ENCODE data around the gene RNF138. TPM values are rescaled to one million over a fixed set of nuclear protein-coding genes. Genes with fewer than 3 reads are reported as not detected.
"Not testable (repeated sequence)": the region's sequence is repeated elsewhere in the genome, so short reads cannot be mapped to it uniquely, and the experiment has no call there.

Gene RNF138
- total and polyA plus RNA-seq, 7 experiments from 2014 or later = 72.3 to 142 (median 98.4) TPM

DNA sequence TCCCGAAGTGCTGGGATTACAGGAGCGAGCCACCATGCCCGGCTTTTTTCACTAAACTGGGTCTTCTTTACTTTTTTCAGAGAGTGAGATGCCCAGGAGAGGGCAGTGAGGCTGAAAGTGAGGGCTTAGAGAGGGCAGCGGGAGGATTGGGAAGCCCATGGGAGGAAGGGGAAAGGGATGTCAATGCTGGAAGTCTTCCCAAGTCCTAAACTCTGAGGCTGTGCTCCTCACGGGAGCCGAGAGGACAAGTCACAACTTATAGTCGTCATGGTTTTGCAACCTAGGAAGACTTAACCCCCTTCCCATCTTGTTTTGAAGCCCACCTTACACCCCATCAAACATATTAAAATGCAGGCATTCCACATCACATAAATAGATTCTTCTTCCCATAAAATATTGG lies 83.0 kb downstream of the RNF138 start:
- no peaks in the 10 kb centered on the region for H3K4me1 ChIP-seq (ENCODE audit: control insufficient read depth in 2 of 2, insufficient read depth in 2 of 2, low read length in 2 of 2)
- no peak for ATAC-seq
- H3K36me3 Mint-ChIP-seq = no peaks in the 10 kb centered on the region
- intact Hi-C loops (cut with micrococcal nuclease) = no loop called here
- CTCF ChIA-PET = no interaction called here
- no peak overlapping the region for H3K27ac ChIP-seq (ENCODE audit: low read depth, low read length)
- H3K9me3 Mint-ChIP-seq = no peaks in the 10 kb centered on the region
- peaks cover 0 to 14% (median 0%) of the 10 kb centered on the region in 5 donors for H3K27me3 Mint-ChIP-seq
- no peaks in the 10 kb centered on the region for H3K36me3 ChIP-seq (ENCODE audit: control insufficient read depth in 2 of 3, insufficient read depth in 3 of 3, low read length in 3 of 3)
- H3K4me1 Mint-ChIP-seq = no peaks in the 10 kb centered on the region
- no peak overlapping the region for H3K4me3 Mint-ChIP-seq
- DNase-seq = no peak
- no peak overlapping the region for H3K4me3 ChIP-seq (ENCODE audit: low read length)
- H3K9me3 ChIP-seq (ENCODE audit: control insufficient read depth in 2 of 3, low read length in 3 of 3) = no peaks in the 10 kb centered on the region
- H3K27me3 ChIP-seq (ENCODE audit: control insufficient read depth in 2 of 2, insufficient read depth in 2 of 2, low read length in 2 of 2) = no peaks in the 10 kb centered on the region
- POLR2A ChIA-PET = no interaction called here
- no peak overlapping the region for H3K27ac Mint-ChIP-seq

DNA sequence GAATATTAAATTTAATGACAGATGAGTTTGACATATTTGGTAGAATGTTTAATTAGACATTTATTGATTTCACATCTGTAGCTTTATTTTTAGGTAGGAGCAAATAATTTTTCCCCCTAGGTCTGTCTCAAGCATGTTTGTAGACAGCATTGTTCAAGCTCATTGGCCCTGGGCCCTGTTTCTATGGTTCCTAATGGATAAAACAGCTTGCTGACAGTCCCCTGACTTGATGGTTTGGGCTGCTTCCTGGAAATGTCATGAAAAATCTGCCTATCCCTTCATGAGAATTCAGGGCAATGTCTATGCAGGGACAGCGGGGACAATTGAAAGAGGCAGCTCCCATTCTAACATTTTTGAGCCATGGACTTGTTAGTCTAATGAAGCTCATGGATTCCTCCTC lies 83.6 kb downstream of the RNF138 start:
- intact Hi-C loops (cut with micrococcal nuclease) = no loop called here
- H3K9me3 Mint-ChIP-seq = no peaks in the 10 kb centered on the region
- ATAC-seq = no peak
- Histone ChIP-seq H3K4me3 (ENCODE audit: low read length) (no peak overlapping the region), H3K27me3 (ENCODE audit: control insufficient read depth in 2 of 2, insufficient read depth in 2 of 2, low read length in 2 of 2) (no peaks in the 10 kb centered on the region), H3K9me3 (ENCODE audit: control insufficient read depth in 2 of 3, low read length in 3 of 3) (no peaks in the 10 kb centered on the region), H3K27ac (ENCODE audit: low read depth, low read length) (no peak overlapping the region), H3K4me1 (ENCODE audit: control insufficient read depth in 2 of 2, insufficient read depth in 2 of 2, low read length in 2 of 2) (no peaks in the 10 kb centered on the region), H3K36me3 (ENCODE audit: control insufficient read depth in 2 of 3, insufficient read depth in 3 of 3, low read length in 3 of 3) (no peaks in the 10 kb centered on the region)
- ChIA-PET CTCF (no interaction called here), POLR2A (no interaction called here)
- no peaks in the 10 kb centered on the region for H3K36me3 Mint-ChIP-seq
- H3K27me3 Mint-ChIP-seq = peaks cover 0 to 14% (median 0%) of the 10 kb centered on the region in 5 donors
- no peak overlapping the region for H3K27ac Mint-ChIP-seq
- H3K4me1 Mint-ChIP-seq = no peaks in the 10 kb centered on the region
- H3K4me3 Mint-ChIP-seq = no peak overlapping the region
- DNase-seq = no peak

DNA sequence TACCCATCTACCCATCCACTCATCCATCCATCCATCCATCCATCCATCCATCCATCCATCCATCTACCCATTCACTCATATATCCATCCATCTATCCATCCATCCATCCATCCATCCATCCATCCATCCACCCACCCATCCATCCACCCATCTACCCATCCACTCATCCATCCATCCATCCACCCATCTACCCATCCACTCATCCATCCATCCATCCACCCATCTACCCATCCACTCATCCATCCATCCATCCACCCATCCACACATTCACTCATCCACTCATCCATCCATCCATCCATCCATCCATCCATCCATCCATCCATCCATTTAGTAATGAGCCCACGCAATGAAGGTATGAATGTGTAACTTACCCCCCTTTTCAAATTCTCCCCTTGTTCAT lies 85.1 kb downstream of the RNF138 start:
- CTCF ChIA-PET; H3K4me1 Mint-ChIP-seq; H3K4me1 ChIP-seq (ENCODE audit: control insufficient read depth in 2 of 2, insufficient read depth in 2 of 2, low read length in 2 of 2); H3K36me3 ChIP-seq (ENCODE audit: control insufficient read depth in 2 of 3, insufficient read depth in 3 of 3, low read length in 3 of 3); POLR2A ChIA-PET; H3K4me3 Mint-ChIP-seq; ATAC-seq; DNase-seq; H3K36me3 Mint-ChIP-seq; H3K9me3 ChIP-seq (ENCODE audit: control insufficient read depth in 2 of 3, low read length in 3 of 3); H3K27ac ChIP-seq (ENCODE audit: low read depth, low read length); H3K27ac Mint-ChIP-seq; H3K4me3 ChIP-seq (ENCODE audit: low read length); H3K9me3 Mint-ChIP-seq; intact Hi-C loops (cut with micrococcal nuclease); H3K27me3 ChIP-seq (ENCODE audit: control insufficient read depth in 2 of 2, insufficient read depth in 2 of 2, low read length in 2 of 2): not testable (repeated sequence)
- H3K27me3 Mint-ChIP-seq = peaks cover 0 to 14% (median 2%) of the 10 kb centered on the region in 5 donors

DNA sequence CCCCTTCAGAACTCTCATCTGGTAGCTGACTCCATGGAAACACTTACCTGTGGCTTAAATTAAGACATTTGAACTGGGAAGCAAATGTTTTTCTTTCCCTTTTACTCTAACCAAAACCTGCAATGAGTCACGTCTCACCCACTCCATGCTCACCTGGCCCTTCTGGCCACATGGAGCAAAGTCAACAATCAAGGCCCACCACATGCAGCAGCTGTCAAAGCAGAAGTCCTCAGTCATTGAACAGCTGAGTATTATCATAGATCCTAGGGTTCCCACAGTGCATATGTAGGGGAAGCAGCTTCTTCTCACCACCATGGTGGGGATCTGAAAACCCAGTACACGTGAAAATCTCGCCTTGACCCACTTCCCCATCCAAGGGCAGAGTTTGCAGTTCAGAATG lies 85.9 kb downstream of the RNF138 start:
- CTCF ChIA-PET = no interaction called here

More for the DNA sequence above, 85.9 kb downstream of the RNF138 start:
- no peak overlapping the region for H3K27ac Mint-ChIP-seq
- Histone ChIP-seq H3K27ac (ENCODE audit: low read depth, low read length) (no peak overlapping the region), H3K36me3 (ENCODE audit: control insufficient read depth in 2 of 3, insufficient read depth in 3 of 3, low read length in 3 of 3) (no peaks in the 10 kb centered on the region), H3K27me3 (ENCODE audit: control insufficient read depth in 2 of 2, insufficient read depth in 2 of 2, low read length in 2 of 2) (no peaks in the 10 kb centered on the region), H3K9me3 (ENCODE audit: control insufficient read depth in 2 of 3, low read length in 3 of 3) (no peaks in the 10 kb centered on the region), H3K4me3 (ENCODE audit: low read length) (no peak overlapping the region), H3K4me1 (ENCODE audit: control insufficient read depth in 2 of 2, insufficient read depth in 2 of 2, low read length in 2 of 2) (no peaks in the 10 kb centered on the region)
- H3K36me3 Mint-ChIP-seq = no peaks in the 10 kb centered on the region
- ATAC-seq = no peak
- no peak overlapping the region for H3K4me3 Mint-ChIP-seq
- intact Hi-C loops (cut with micrococcal nuclease) = no loop called here
- H3K4me1 Mint-ChIP-seq = no peaks in the 10 kb centered on the region
- DNase-seq = no peak
- POLR2A ChIA-PET = no interaction called here
- peaks cover 0 to 6% (median 0%) of the 10 kb centered on the region in 11 donors for H3K9me3 Mint-ChIP-seq
- H3K27me3 Mint-ChIP-seq = peaks cover 0 to 14% (median 0%) of the 10 kb centered on the region in 5 donors

Other genes starting within 250 kb of the RNF138 start
- gene TRAPPC8, start 148.7 kb upstream of the RNF138 start, total RNA-seq = 10 to 100 TPM; 31.0 to 62.7 (median 44.3) TPM
- gene TRAPPC8, start 148.7 kb upstream of the RNF138 start, polyA plus RNA-seq = 10 to 100 TPM; 16.4 to 29.9 TPM
- gene RNF125, start 73.0 kb upstream of the RNF138 start, total RNA-seq = 10 to 100 TPM; 30.3 to 59.8 (median 37.1) TPM
- 10 to 100 TPM; 20.9 to 64.7 TPM for gene RNF125, start 73.0 kb upstream of the RNF138 start, polyA plus RNA-seq
- under 1 TPM in 2 of 5 experiments, not detected in 3; 0.32 to 0.35 TPM for gene MEP1B, start 98.2 kb downstream of the RNF138 start, total RNA-seq
- under 1 TPM in 1 of 2 donors, not detected in 1; 0.08 TPM for gene MEP1B, start 98.2 kb downstream of the RNF138 start, polyA plus RNA-seq

Data from naive thymus-derived CD4-positive, alpha-beta T cell (primary cell).